ENCODE results near the gene LAMA2.

The LAMA2 gene

GRCh38 chr6:129183681-129184301 is 300.9 kb downstream of the LAMA2 start:
- no peak for DNase-seq

GRCh38 chr6:129184324-129184723 is 301.4 kb downstream of the LAMA2 start:
- no peak for DNase-seq

- DNase-seq, result no peak
Measured at GRCh38 chr6:129184808-129185366, 301.9 kb downstream of the LAMA2 start.

- no peak for DNase-seq
Measured at GRCh38 chr6:129186988-129187387, 304.1 kb downstream of the LAMA2 start.

- no peak for DNase-seq
Measured at GRCh38 chr6:129188306-129188705, 305.4 kb downstream of the LAMA2 start.

GRCh38 chr6:129188795-129189194 is 305.9 kb downstream of the LAMA2 start:
- DNase-seq, result no peak

GRCh38 chr6:129189266-129189665 is 306.3 kb downstream of the LAMA2 start:
- DNase-seq, result no peak

GRCh38 chr6:129191235-129191634 is 308.3 kb downstream of the LAMA2 start:
- DNase-seq, result no peak

GRCh38 chr6:129192458-129192989 is 309.6 kb downstream of the LAMA2 start:
- DNase-seq, result no peak

- DNase-seq, result no peak
Measured at GRCh38 chr6:129194306-129194941, 311.5 kb downstream of the LAMA2 start.

- DNase-seq, result no peak
Measured at GRCh38 chr6:129195161-129195560, 312.2 kb downstream of the LAMA2 start.

GRCh38 chr6:129195643-129196042 is 312.7 kb downstream of the LAMA2 start:
- DNase-seq, result no peak

- no peak for DNase-seq
Measured at GRCh38 chr6:129197154-129197553, 314.2 kb downstream of the LAMA2 start.

GRCh38 chr6:129200151-129200550 is 317.2 kb downstream of the LAMA2 start:
- no peak for DNase-seq

GRCh38 chr6:129203190-129203900 is 320.4 kb downstream of the LAMA2 start:
- no peak for DNase-seq

- DNase-seq, result no peak
Measured at GRCh38 chr6:129206821-129207220, 323.9 kb downstream of the LAMA2 start.

- DNase-seq, result no peak
Measured at GRCh38 chr6:129207832-129208231, 324.9 kb downstream of the LAMA2 start.

GRCh38 chr6:129208415-129209034 is 325.6 kb downstream of the LAMA2 start:
- no peak for DNase-seq

GRCh38 chr6:129209355-129209754 is 326.4 kb downstream of the LAMA2 start:
- no peak for DNase-seq

GRCh38 chr6:129210684-129211083 is 327.7 kb downstream of the LAMA2 start:
- no peak for DNase-seq

- DNase-seq, result no peak
Measured at GRCh38 chr6:129211626-129212025, 328.7 kb downstream of the LAMA2 start.

GRCh38 chr6:129212081-129212480 is 329.1 kb downstream of the LAMA2 start:
- DNase-seq, result no peak

- DNase-seq, result no peak
Measured at GRCh38 chr6:129215246-129215645, 332.3 kb downstream of the LAMA2 start.
